Right lobe of liver (tissue), 6 donors: Measurements from ENCODE around the gene C11orf65. TPM values are rescaled to one million over a fixed set of nuclear protein-coding genes. Genes with fewer than 3 reads are reported as not detected.
"Not testable (repeated sequence)": the region's sequence is repeated elsewhere in the genome, so short reads cannot be mapped to it uniquely, and the experiment has no call there.

Experiments used
- ATAC-seq, 4 donors: fragments of 200-7000 bp; cut with Tn5 transposase; one replicate each; pipeline ENCODE4 v1.9.1; 2020; ENCODE audit warnings: mild to moderate bottlenecking in 4 of 4, moderate library complexity in 4 of 4
- DNase-seq, 3 donors: peaks; one replicate each; pipeline ENCODE4 v3.0.0-alpha.2; 2020
- H3K27ac ChIP-seq, 3 donors: fragments of 200-600 bp; one replicate each; pipeline ENCODE4 v1.8.0; 2022
- H3K27me3 ChIP-seq, 2 donors: fragments of 200-600 bp; one replicate each; pipeline ENCODE4 v1.8.0; 2022
- H3K36me3 ChIP-seq, 4 donors: fragments of 200-600 bp; sonication (generic) in 1 of 4; one replicate each; pipeline versions ENCODE4 v1.5.1 to v1.8.0; 2017 to 2022; ENCODE audit warnings: control low read depth in 1 of 4
- H3K4me1 ChIP-seq, 4 donors: fragments of 200-600 bp; sonication (generic) in 1 of 4; one replicate each; pipeline versions ENCODE4 v1.5.1 to v1.8.0; 2017 to 2022; ENCODE audit warnings: control low read depth in 1 of 4
- H3K4me3 ChIP-seq, 3 donors: fragments of 200-600 bp; one replicate each; pipeline ENCODE4 v1.8.0; 2022
- H3K9me3 ChIP-seq, 4 donors: fragments of 200-600 bp; sonication (generic) in 1 of 4; one replicate each; pipeline versions ENCODE4 v1.5.1 to v1.8.0; 2017 to 2022; ENCODE audit warnings: control low read depth in 1 of 4
- CTCF ChIP-seq, 4 donors: fragments of 200-600 bp in 3 of 4; fragments of 450-650 bp in 1 of 4; IDR thresholded peaks; one replicate each; pipeline versions ENCODE4 v1.5.1 to v1.8.0; 2016 to 2022; ENCODE audit warnings: antibody characterized with exemption in 4 of 4, mild to moderate bottlenecking in 2 of 4
- POLR2A ChIP-seq: fragments of 450-650 bp; IDR thresholded peaks from one replicate; pipeline ENCODE4 v1.6.1; 2017; ENCODE audit warnings: antibody characterized with exemption, mild to moderate bottlenecking
- WGBS: methylation state at CpG from one replicate; pipeline ENCODE4 v1.1.6; 2018; ENCODE audit warnings: low coverage, low lambda C conversion rate; ENCODE audit not compliant: insufficient coverage; ENCODE audit errors: missing lambda C conversion rate; 5-methylcytosine and 5-hydroxymethylcytosine counted together
- intact Hi-C, 2 donors: fragments of 100-400 bp; cut with DNase I; formaldehyde crosslinking; loops; one replicate each; pipeline versions ENCODE4 v1.11.2 to v1.14.1; 2022
- total RNA-seq, 6 experiments: library from RNA; depleted of rRNA in 2 of 6; stranded (reverse); fragments of >200 nt in 2 of 6; fragmentation: NEBNext Ultra II Directional in 3 of 6; extraction: Animal tissue kit (Norgen Biotek cat#: 25700) in 3 of 6; gene quantifications; one replicate each; pipeline versions ENCODE4 v1.1.0 to v1.2.4, GENCODE V29; 2016 to 2023
- donor health status: DM: no; HTN: yes; CAD: no.
- donor health status: DM: no; HTN: no; CAD: no.
- donor health status: DM: no; HTN: no; CAD: no.
- donor health status: DM: no; HTN: yes; CAD: no.
- donor health status: DM: no; HTN: yes; CAD: no.

C11orf65 gene
- total RNA-seq, 6 experiments from 2014 or later, result 0.18 to 0.88 (median 0.58) TPM

DNA sequence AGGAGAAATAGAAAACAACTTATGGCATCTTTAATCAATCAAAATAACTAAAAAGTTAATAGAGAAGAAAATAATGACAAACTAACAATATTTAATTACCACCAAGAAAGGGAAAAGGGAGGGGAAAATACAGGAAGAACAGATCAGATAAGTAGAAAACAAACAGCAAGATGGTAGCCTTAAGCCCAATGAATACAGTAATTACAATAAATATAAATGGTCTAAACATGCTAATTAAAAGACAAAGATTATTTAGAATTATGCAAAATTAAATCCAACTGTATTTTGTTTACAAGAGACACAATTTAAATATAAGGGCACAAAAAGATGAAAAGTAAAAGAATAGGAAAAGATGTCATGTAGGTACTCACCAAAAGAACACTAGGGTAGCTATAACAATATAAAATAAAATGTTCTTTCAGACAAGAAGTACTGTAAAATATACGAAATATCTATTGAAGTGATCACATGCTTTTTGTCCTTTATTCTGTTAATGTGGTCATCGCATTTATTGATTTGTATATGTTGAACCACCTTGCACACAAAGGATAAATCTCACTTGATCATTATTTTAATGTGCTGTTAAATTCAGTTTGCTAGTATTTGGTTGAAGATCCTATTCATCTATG, 14.0 kb downstream of the C11orf65 start:
- DNase-seq (no peak), ATAC-seq (no peak)
- 88% methylated on average over 2 of the region's 2 CpGs for WGBS
- Histone ChIP-seq H3K36me3 (no peaks in the 10 kb centered on the region), H3K27ac (no peak overlapping the region), H3K4me3 (no peak overlapping the region), H3K4me1 (no peaks in the 10 kb centered on the region), H3K9me3 (peaks cover 0 to 5% (median 0%) of the 10 kb centered on the region in 4 donors), H3K27me3 (no peaks in the 10 kb centered on the region)
- intact Hi-C loops, result no loop called here
- no peak for TF ChIP-seq CTCF (IDR thresholded peaks at IDR 0.05)
- TF ChIP-seq POLR2A, result no peak

GRCh38 chr11:108441445-108441844, 25.9 kb downstream of the C11orf65 start:
- H3K4me3 ChIP-seq, H3K4me1 ChIP-seq, H3K9me3 ChIP-seq, ATAC-seq, H3K27me3 ChIP-seq, intact Hi-C loops, H3K36me3 ChIP-seq, DNase-seq, H3K27ac ChIP-seq: not testable (repeated sequence)
- WGBS, result 62% methylated on average over 2 of the region's 4 CpGs

DNA sequence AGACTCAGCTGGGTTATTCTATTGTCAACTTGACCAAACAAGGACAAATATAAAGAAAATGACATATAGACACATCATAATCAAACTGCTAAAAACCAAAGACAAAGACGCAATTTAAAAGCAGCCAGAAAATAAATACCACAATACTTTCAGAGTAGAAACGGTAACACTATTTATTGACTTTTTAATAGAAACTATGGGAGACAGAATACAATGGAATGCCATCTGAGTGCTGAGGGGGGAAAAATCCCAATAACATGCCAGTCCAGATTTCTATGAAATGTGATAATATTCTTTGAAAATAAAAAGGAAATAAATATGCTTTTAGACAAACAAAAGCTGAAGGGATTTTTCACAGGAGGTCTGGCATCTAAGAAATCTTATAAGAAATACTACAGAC, 30.7 kb downstream of the C11orf65 start:
- Histone ChIP-seq H3K4me1 (no peaks in the 10 kb centered on the region), H3K27ac (no peak overlapping the region), H3K4me3 (no peak overlapping the region), H3K36me3 (no peaks in the 10 kb centered on the region), H3K27me3 (no peaks in the 10 kb centered on the region), H3K9me3 (no peaks in the 10 kb centered on the region)
- ATAC-seq, result no peak
- WGBS, result 97% methylated on average over 2 of the region's 2 CpGs
- intact Hi-C loops, result no loop called here
- no peak for TF ChIP-seq POLR2A
- no peak for TF ChIP-seq CTCF (IDR thresholded peaks at IDR 0.05)
- no peak for DNase-seq

GRCh38 chr11:108435066-108435465, 32.3 kb downstream of the C11orf65 start:
- ATAC-seq (no peak), DNase-seq (no peak)
- H3K4me3 ChIP-seq, result no peak overlapping the region
- no peak for TF ChIP-seq CTCF (IDR thresholded peaks at IDR 0.05)
- no peak for TF ChIP-seq POLR2A
- H3K27me3 ChIP-seq, result no peaks in the 10 kb centered on the region
- H3K36me3 ChIP-seq, result no peaks in the 10 kb centered on the region
- H3K9me3 ChIP-seq, result no peaks in the 10 kb centered on the region
- no peaks in the 10 kb centered on the region for H3K4me1 ChIP-seq
- intact Hi-C loops, result no loop called here
- WGBS, result 62% methylated on average over 1 of the region's 1 CpG
- H3K27ac ChIP-seq, result no peak overlapping the region

DNA sequence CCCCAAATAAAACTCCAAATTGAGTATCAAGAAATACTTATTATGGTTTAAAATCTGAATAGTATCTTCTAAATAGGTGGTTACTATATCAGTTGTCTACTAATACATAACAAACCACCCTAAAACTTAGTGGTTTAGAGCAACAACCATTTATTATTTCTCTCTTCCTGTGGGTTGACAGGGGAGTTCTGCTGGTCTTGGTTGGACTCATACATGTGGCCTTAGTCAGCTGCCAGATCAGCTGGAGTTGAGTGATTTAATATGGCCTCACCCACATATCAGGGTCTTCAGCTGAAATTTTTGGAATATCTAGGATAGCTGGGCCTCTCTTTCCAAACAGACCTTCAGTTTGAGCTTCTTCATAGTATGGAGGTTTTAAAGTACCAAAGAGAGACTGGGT, 34.5 kb downstream of the C11orf65 start:
- TF ChIP-seq CTCF (IDR thresholded peaks at IDR 0.05) (no peak), POLR2A (no peak)
- no peak for DNase-seq
- no peak overlapping the region for H3K27ac ChIP-seq
- H3K27me3 ChIP-seq, result no peaks in the 10 kb centered on the region
- ATAC-seq, result no peak
- intact Hi-C loops, result no loop called here
- no peak overlapping the region for H3K4me3 ChIP-seq
- H3K36me3 ChIP-seq, result no peaks in the 10 kb centered on the region
- H3K9me3 ChIP-seq, result no peaks in the 10 kb centered on the region
- H3K4me1 ChIP-seq, result no peaks in the 10 kb centered on the region
